Muscle of leg (tissue), 11 donors: ENCODE data around the gene MRPL27. TPM values are rescaled to one million over a fixed set of nuclear protein-coding genes. Genes with fewer than 3 reads are reported as not detected.
"Not testable (repeated sequence)": the region's sequence is repeated elsewhere in the genome, so short reads cannot be mapped to it uniquely, and the experiment has no call there.

ENCODE experiments used
- DNase-seq: peaks from one replicate; pipeline ENCODE4 v3.0.0; 2013
- H3K27ac ChIP-seq: one replicate; pipeline ENCODE4 v1.5.1; 2013; ENCODE audit warnings: mild to moderate bottlenecking, low read length, control low read depth
- H3K27me3 ChIP-seq: one replicate; pipeline ENCODE4 v1.6.1; 2013; ENCODE audit warnings: low read length; ENCODE audit not compliant: control insufficient read depth, insufficient read depth
- H3K36me3 ChIP-seq: one replicate; pipeline ENCODE4 v1.6.1; 2013; ENCODE audit warnings: low read length; ENCODE audit not compliant: control insufficient read depth, insufficient read depth
- H3K4me1 ChIP-seq: one replicate; pipeline ENCODE4 v1.6.1; 2013; ENCODE audit warnings: low read length; ENCODE audit not compliant: control insufficient read depth, insufficient read depth
- H3K4me3 ChIP-seq: one replicate; pipeline ENCODE4 v1.5.1; 2013; ENCODE audit warnings: low read length, control low read depth
- H3K9me3 ChIP-seq: replicated peaks from 2 replicates; pipeline ENCODE4 v1.6.1; 2013; ENCODE audit warnings: low read depth, low read length; ENCODE audit not compliant: control insufficient read depth
- WGBS: methylation state at CpG from one replicate; pipeline ENCODE4 v1.1.5; 2013; ENCODE audit warnings: missing lambda C conversion rate; ENCODE audit not compliant: insufficient coverage; 5-methylcytosine and 5-hydroxymethylcytosine counted together
- polyA plus RNA-seq, 8 donors: library from polyadenylated mRNA; unstranded; fragments of 120-200 nt; gene quantifications; one replicate each; pipeline versions ENCODE4 v1.2.1 to v1.2.3, GENCODE V29; 2013; ENCODE audit warnings: inconsistent platforms in 1 of 8, low replicate concordance in 1 of 8; ENCODE audit not compliant: insufficient read length in 8 of 8, insufficient read depth in 1 of 8
- total RNA-seq: library from RNA; stranded (reverse); fragments of 120-200 nt; gene quantifications from one replicate; pipeline ENCODE4 v1.2.4, GENCODE V29; 2013

Gene MRPL27
- total and polyA plus RNA-seq, 9 donors = 52.4 to 81.5 (median 61.0) TPM

- DNase-seq = no peak
- WGBS = 59% methylated on average over 2 of the region's 5 CpGs
- no peak overlapping the region for H3K4me3 ChIP-seq
- H3K9me3 ChIP-seq = no peaks in the 10 kb centered on the region
- peaks cover 10% of the 10 kb centered on the region for H3K27me3 ChIP-seq
- no peaks in the 10 kb centered on the region for H3K4me1 ChIP-seq
- no peak overlapping the region for H3K27ac ChIP-seq
- no peaks in the 10 kb centered on the region for H3K36me3 ChIP-seq
Measured at GRCh38 chr17:50406578-50406977, 33.6 kb upstream of the MRPL27 start.

GRCh38 chr17:50405351-50405750 is 32.4 kb upstream of the MRPL27 start:
- H3K36me3 ChIP-seq, H3K4me3 ChIP-seq, H3K4me1 ChIP-seq, H3K9me3 ChIP-seq, H3K27ac ChIP-seq, DNase-seq: not testable (repeated sequence)
- no CpG with 5 or more reads among the region's 4 CpGs for WGBS
- peaks cover 10% of the 10 kb centered on the region for H3K27me3 ChIP-seq

GRCh38 chr17:50399591-50399990 is 26.6 kb upstream of the MRPL27 start:
- WGBS = 71% methylated on average over 2 of the region's 8 CpGs
- H3K4me1 ChIP-seq = peaks cover 18% of the 10 kb centered on the region
- not testable (repeated sequence) for H3K36me3 ChIP-seq, DNase-seq, H3K4me3 ChIP-seq, H3K27me3 ChIP-seq, H3K9me3 ChIP-seq, H3K27ac ChIP-seq

- peaks cover 18% of the 10 kb centered on the region for H3K36me3 ChIP-seq
Measured at GRCh38 chr17:50398672-50399071, 25.7 kb upstream of the MRPL27 start.

GRCh38 chr17:50397919-50398285 is 24.9 kb upstream of the MRPL27 start:
- H3K9me3 ChIP-seq = no peaks in the 10 kb centered on the region
- H3K36me3 ChIP-seq = peaks cover 26% of the 10 kb centered on the region
- H3K4me1 ChIP-seq = peaks cover 18% of the 10 kb centered on the region
- DNase-seq = no peak
- H3K4me3 ChIP-seq = peak overlapping the region; percentile 90
- 40% methylated on average over 5 of the region's 9 CpGs for WGBS
- H3K27ac ChIP-seq = no peak overlapping the region
- H3K27me3 ChIP-seq = no peaks in the 10 kb centered on the region

More at GRCh38 chr17:50398672-50399071, 25.7 kb upstream of the MRPL27 start:
- H3K27me3 ChIP-seq, H3K9me3 ChIP-seq, DNase-seq, H3K27ac ChIP-seq, H3K4me3 ChIP-seq: not testable (repeated sequence)
- H3K4me1 ChIP-seq = peaks cover 18% of the 10 kb centered on the region
- WGBS = 86% methylated on average over 1 of the region's 3 CpGs

- H3K27me3 ChIP-seq = no peaks in the 10 kb centered on the region
- no peaks in the 10 kb centered on the region for H3K9me3 ChIP-seq
- WGBS = under 1% methylated on average over 59 of the region's 70 CpGs
- DNase-seq = peak; percentile 92
- H3K27ac ChIP-seq = peak within 1 kb of the TSS; percentile 81
- peak within 1 kb of the TSS; percentile 90 for H3K4me3 ChIP-seq
- peaks cover 18% of the 10 kb centered on the region for H3K4me1 ChIP-seq
- peaks cover 31% of the 10 kb centered on the region for H3K36me3 ChIP-seq
Measured at GRCh38 chr17:50397111-50397918, 24.3 kb upstream of the MRPL27 start, which contains the start of gene LRRC59. LRRC59 (minus strand) TSS chr17:50397523; CDS start chr17:50397317, 206 bp downstream.

- Histone ChIP-seq H3K27ac (peak overlapping the region; percentile 81), H3K36me3 (peaks cover 40% of the 10 kb centered on the region), H3K27me3 (no peaks in the 10 kb centered on the region), H3K4me3 (peak overlapping the region; percentile 90), H3K9me3 (no peaks in the 10 kb centered on the region), H3K4me1 (peaks cover 18% of the 10 kb centered on the region)
- 1% methylated on average over 28 of the region's 30 CpGs for WGBS
- DNase-seq = peak; percentile 74
Measured at GRCh38 chr17:50396261-50397110, 23.5 kb upstream of the MRPL27 start.

- Histone ChIP-seq H3K4me3 (no peak overlapping the region), H3K9me3 (no peaks in the 10 kb centered on the region)
- 20% methylated on average over 1 of the region's 3 CpGs for WGBS
Measured at GRCh38 chr17:50394711-50395110, 21.7 kb upstream of the MRPL27 start.

GRCh38 chr17:50393700-50394099 is 20.7 kb upstream of the MRPL27 start:
- no peak overlapping the region for H3K4me3 ChIP-seq
- peaks cover 66% of the 10 kb centered on the region for H3K36me3 ChIP-seq
- H3K27me3 ChIP-seq = no peaks in the 10 kb centered on the region
- H3K27ac ChIP-seq = no peak overlapping the region
- no peaks in the 10 kb centered on the region for H3K9me3 ChIP-seq
- H3K4me1 ChIP-seq = peaks cover 18% of the 10 kb centered on the region
- no peak for DNase-seq
- WGBS = 97% methylated on average over 5 of the region's 5 CpGs

More at GRCh38 chr17:50394711-50395110, 21.7 kb upstream of the MRPL27 start:
- Histone ChIP-seq H3K36me3 (peaks cover 57% of the 10 kb centered on the region), H3K27me3 (no peaks in the 10 kb centered on the region), H3K27ac (no peak overlapping the region), H3K4me1 (peaks cover 18% of the 10 kb centered on the region)
- DNase-seq = no peak

- Histone ChIP-seq H3K27me3 (no peaks in the 10 kb centered on the region), H3K27ac (no peak overlapping the region), H3K36me3 (peaks cover 77% of the 10 kb centered on the region), H3K9me3 (no peaks in the 10 kb centered on the region), H3K4me3 (no peak overlapping the region), H3K4me1 (peaks cover 15% of the 10 kb centered on the region)
- WGBS = 90% methylated on average over 6 of the region's 6 CpGs
- no peak for DNase-seq
Measured at GRCh38 chr17:50392621-50393020, 19.6 kb upstream of the MRPL27 start.
